K562 (cell line): ENCODE results near the gene SYPL2. TPM values are rescaled to one million over a fixed set of nuclear protein-coding genes. Genes with fewer than 3 reads are reported as not detected.
A peak's percentile ranks its signal among the peaks of the same experiment; 100 is the strongest.

Experiments
- BMI1 ChIP-seq: fragments of 150-350 bp; IDR thresholded peaks from 2 replicates; pipeline ENCODE4 v1.6.1; 2014; ENCODE audit warnings: low read length
- CHD7 ChIP-seq: fragments of 200-600 bp; sonication (generic); IDR thresholded peaks from one replicate; pipeline ENCODE4 v1.6.1; 2012; ENCODE audit warnings: mild to moderate bottlenecking, low read depth, low read length, inconsistent platforms
- FOS ChIP-seq: IDR thresholded peaks from 3 replicates; pipeline ENCODE4 v1.6.1; 2011; ENCODE audit not compliant: insufficient read length; ENCODE audit errors: extremely low read depth
- GATA2 ChIP-seq: sonication (generic); formaldehyde crosslinking; IDR thresholded peaks from 2 replicates; pipeline ENCODE4 v1.4.0; 2020; ENCODE audit warnings: mild to moderate bottlenecking, missing genetic modification reagents
- GTF2A2 ChIP-seq: IDR thresholded peaks from 2 replicates; pipeline ENCODE4 v1.6.1; 2016; ENCODE audit warnings: mild to moderate bottlenecking, missing genetic modification characterization, missing compliant biosample characterization
- ID3 ChIP-seq, 2 experiments: fragments of 250-450 bp in 1 of 2; fragments of 450-650 bp in 1 of 2; sonication (Bioruptor Pico) in 1 of 2; IDR thresholded peaks; 2 replicates each; pipeline versions ENCODE4 v1.6.1 to v1.8.0; 2016 to 2021; ENCODE audit warnings: mild to moderate bottlenecking in 2 of 2, moderate library complexity in 2 of 2, missing compliant biosample characterization in 1 of 2, missing genetic modification characterization in 1 of 2
- L3MBTL2 ChIP-seq: fragments of 450-650 bp; IDR thresholded peaks from 2 replicates; pipeline ENCODE4 v1.6.1; 2016; ENCODE audit warnings: mild to moderate bottlenecking, moderate library complexity
- SAP30 ChIP-seq: fragments of 200-600 bp; sonication (generic); IDR thresholded peaks from 2 replicates; pipeline ENCODE4 v1.6.1; 2012; ENCODE audit warnings: borderline replicate concordance, low read depth, mild to moderate bottlenecking, moderate library complexity, low read length, control low read depth, inconsistent platforms; ENCODE audit not compliant: insufficient read depth, poor library complexity, severe bottlenecking
- SMARCC2 ChIP-seq: fragments of 450-650 bp; IDR thresholded peaks from 2 replicates; pipeline ENCODE4 v1.6.1; 2017; ENCODE audit warnings: antibody characterized with exemption, moderate library complexity, mild to moderate bottlenecking, low read depth
- U2AF1 ChIP-seq: fragments of 200-400 bp; formaldehyde crosslinking; optimal IDR thresholded peaks from 2 replicates; pipeline ENCODE3; 2017; ENCODE audit warnings: mild to moderate bottlenecking, low read depth, low read length, moderate library complexity
- ZNF280A ChIP-seq: fragments of 450-650 bp; IDR thresholded peaks from 2 replicates; pipeline ENCODE4 v1.6.1; 2018; ENCODE audit warnings: mild to moderate bottlenecking, low read depth; ENCODE audit not compliant: partially characterized antibody
- ZNF347 ChIP-seq: fragments of 450-650 bp; formaldehyde crosslinking; IDR thresholded peaks from 2 replicates; pipeline ENCODE4 v1.4.0; 2020; ENCODE audit warnings: low read depth, mild to moderate bottlenecking, moderate library complexity
- polyA plus RNA-seq, 8 experiments: library from polyadenylated mRNA; depleted of rRNA in 4 of 8; stranded (reverse) in 5 of 8; unstranded in 3 of 8; fragments of >200 nt; fragmentation: Nextera tagmentation in 2 of 8; fragmentation: Illumina TruSeq in 1 of 8; extraction: Ambion mirVana in 2 of 8; extraction: Trizol in 1 of 8; gene quantifications; 2 replicates each; pipeline versions ENCODE4 v1.2.1 to v1.2.3, GENCODE V29; 2011 to 2014; ENCODE audit warnings: inconsistent platforms in 1 of 8, missing spikeins in 1 of 8
- total RNA-seq, 7 experiments: library from RNA; depleted of rRNA in 6 of 7; stranded (reverse); fragments of >200 nt in 6 of 7; fragmentation: Illumina TruSeq in 2 of 7; extraction: Trizol in 2 of 7; gene quantifications; 2 replicates each; pipeline versions ENCODE4 v1.2.1 to v1.2.3, GENCODE V29; 2011 to 2021; ENCODE audit warnings: low replicate concordance in 1 of 7

SYPL2 gene
- total and polyA plus RNA-seq, 9 of the 15 experiments (the other 6 are each of a cell fraction or from before 2014, with no cell fraction given): 0.03 to 0.20 (median 0.07) TPM; not detected in 2

GRCh38 chr1:109438798-109439297, 27.5 kb upstream of the SYPL2 start (continued):
- TF ChIP-seq GATA2 (CRISPR knock-in tag) (no peak), L3MBTL2 (peak; percentile 60; the same call in 1 of the 2 replicates), SAP30 (no peak), BMI1 (no peak), ZNF280A (no peak), FOS (no peak), GTF2A2 (tag) (no peak), SMARCC2 (peak; percentile 72; the same call in 1 of the 2 replicates), ZNF347 (CRISPR knock-in tag) (no peak), CHD7 (no peak), ID3 (CRISPR knock-in tag; IDR thresholded peaks at IDR 0.05) (no peak), ID3 (tag; IDR thresholded peaks at IDR 0.05) (no peak), U2AF1 (no peak)
